Activated CD4-positive, alpha-beta T cell treated with anti-CD3 and anti-CD28 coated beads for 36 hours (primary cell): ENCODE results near the gene AP1AR. TPM values are rescaled to one million over a fixed set of nuclear protein-coding genes. Genes with fewer than 3 reads are reported as not detected.

Experiments used
- ATAC-seq: fragments of 200-7000 bp; cut with Tn5 transposase; one replicate; pipeline ENCODE4 v1.10.0; 2021; ENCODE audit warnings: mild to moderate bottlenecking, moderate library complexity
- CTCF ChIA-PET: fragments of 350-600 bp; sonication (Branson Sonifier 250); formaldehyde crosslinking; loops from one replicate; lab custom pipeline; 2021; ENCODE audit warnings: antibody characterized with exemption; lab: Charles Lee
- POLR2A ChIA-PET: fragments of 350-600 bp; sonication (Branson Sonifier 250); formaldehyde crosslinking; loops from one replicate; lab custom pipeline; 2021; ENCODE audit warnings: antibody characterized with exemption, inconsistent platforms; lab: Charles Lee
- DNase-seq: peaks from one replicate; pipeline ENCODE4 v3.0.0-alpha.2; 2020
- H3K27ac Mint-ChIP-seq: one replicate; pipeline ENCODE4 v1.8.0; 2021; ENCODE audit warnings: mixed read lengths
- H3K27me3 Mint-ChIP-seq: one replicate; pipeline ENCODE4 v1.8.0; 2021; ENCODE audit warnings: mixed read lengths
- H3K36me3 Mint-ChIP-seq: one replicate; pipeline ENCODE4 v1.8.0; 2021; ENCODE audit warnings: low read depth, mixed read lengths
- H3K4me1 Mint-ChIP-seq: one replicate; pipeline ENCODE4 v1.8.0; 2021; ENCODE audit warnings: mixed read lengths
- H3K4me3 Mint-ChIP-seq: one replicate; pipeline ENCODE4 v1.8.0; 2021; ENCODE audit warnings: mild to moderate bottlenecking, moderate library complexity, mixed read lengths
- H3K9me3 Mint-ChIP-seq: one replicate; pipeline ENCODE4 v1.8.0; 2021; ENCODE audit warnings: low read depth, mixed read lengths
- intact Hi-C, 2 experiments: fragments of 100-400 bp; cut with DNase I in 1 of 2; cut with micrococcal nuclease in 1 of 2; formaldehyde crosslinking; loops; one replicate each; pipeline versions ENCODE4 v1.14.2 to v1.15.1; 2022 to 2024; cut with DNase I, micrococcal nuclease
- total RNA-seq, 2 experiments: library from RNA; stranded (reverse); gene quantifications; one replicate each; pipeline ENCODE4 v1.2.3, GENCODE V29; 2021

AP1AR gene
- total RNA-seq, 2 experiments from 2014 or later: 15.8 to 16.5 TPM

DNA sequence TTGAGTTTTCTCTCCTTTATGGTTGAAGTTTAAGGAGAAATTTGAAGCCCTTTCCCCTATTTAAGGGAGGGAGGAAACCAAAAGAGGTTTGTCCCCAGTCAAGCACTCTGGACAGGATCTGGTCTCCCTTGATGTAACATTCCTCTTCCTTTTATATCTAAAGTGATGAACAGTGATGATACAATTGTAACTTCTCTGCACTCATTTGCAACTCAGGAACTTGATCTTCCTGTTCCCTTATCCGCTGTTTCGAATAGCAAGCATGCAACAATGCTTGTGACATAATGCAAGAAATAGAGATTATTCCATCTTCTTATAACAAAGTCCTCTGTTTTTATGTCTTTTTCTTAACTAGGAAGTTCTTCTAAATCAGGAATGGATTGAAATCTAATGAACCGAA, 83.9 kb downstream of the AP1AR start:
- no peaks in the 10 kb centered on the region for H3K27me3 Mint-ChIP-seq
- ATAC-seq (no peak), DNase-seq (no peak)
- CTCF ChIA-PET: no interaction called here
- H3K27ac Mint-ChIP-seq: no peak overlapping the region
- intact Hi-C loops: no loop called here
- peaks cover 10% of the 10 kb centered on the region for H3K4me1 Mint-ChIP-seq
- no peak overlapping the region for H3K4me3 Mint-ChIP-seq
- no peaks in the 10 kb centered on the region for H3K9me3 Mint-ChIP-seq
- H3K36me3 Mint-ChIP-seq: peaks cover 12% of the 10 kb centered on the region
- POLR2A ChIA-PET: no interaction called here

- intact Hi-C loops: no loop called here
- no peaks in the 10 kb centered on the region for H3K9me3 Mint-ChIP-seq
Measured at GRCh38 chr4:112316360-112316759, 84.8 kb downstream of the AP1AR start.

DNA sequence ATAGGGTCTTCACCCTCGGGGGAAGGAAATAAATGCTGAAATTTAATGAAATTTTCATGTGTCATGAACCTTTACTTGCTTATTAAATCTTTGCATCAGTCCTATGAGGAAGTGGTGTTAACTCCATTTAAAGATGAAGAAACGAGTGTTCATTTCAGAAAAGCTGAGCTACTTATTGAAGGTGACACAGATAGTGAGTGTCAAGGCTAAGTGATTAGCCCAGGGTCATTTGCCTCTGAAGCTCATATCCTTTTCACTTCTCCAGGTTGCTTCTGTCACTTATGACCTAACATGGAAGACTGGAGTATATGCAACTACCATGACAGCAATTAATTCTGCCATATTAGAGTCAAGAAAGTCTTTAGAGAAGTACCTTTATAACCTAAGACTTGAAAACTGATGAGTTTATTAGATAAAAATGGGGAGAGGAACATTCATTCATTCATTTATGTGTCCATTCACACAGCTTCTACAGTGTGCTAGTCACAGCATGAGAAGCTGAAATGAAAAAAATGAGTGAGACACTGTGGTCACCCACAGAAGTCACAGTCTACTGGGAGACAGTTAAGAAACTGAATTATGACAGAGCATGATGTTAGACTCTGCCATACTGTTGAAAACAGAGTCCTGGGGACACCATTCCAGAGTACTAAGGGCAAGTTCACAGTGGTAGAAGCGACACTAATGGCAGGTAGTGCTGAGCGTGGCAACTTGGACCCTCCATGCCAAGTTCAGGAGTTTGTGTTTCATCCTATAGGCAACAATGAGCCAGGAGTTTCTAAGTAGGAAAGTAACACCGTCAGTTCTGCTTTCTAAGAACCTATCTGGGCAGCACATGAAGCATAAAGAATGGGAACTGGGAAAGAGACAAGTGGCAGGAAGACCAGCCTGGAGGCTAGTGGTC, 86.9 kb downstream of the AP1AR start:
- intact Hi-C loops: no loop called here
- Mint-ChIP-seq H3K4me1 (peaks cover 11% of the 10 kb centered on the region), H3K9me3 (no peaks in the 10 kb centered on the region), H3K4me3 (no peak overlapping the region), H3K36me3 (peaks cover 14% of the 10 kb centered on the region), H3K27me3 (no peaks in the 10 kb centered on the region), H3K27ac (no peak overlapping the region)
- peak; percentile 84 for ATAC-seq
- DNase-seq: no peak
- CTCF ChIA-PET: interaction anchor here (1.0 kb wide), 1 partner anchor 9 kb away, joined by 4 read pairs; no protein-coding TSS in a partner anchor
- POLR2A ChIA-PET: no interaction called here

More at GRCh38 chr4:112316360-112316759, 84.8 kb downstream of the AP1AR start:
- ChIA-PET CTCF (no interaction called here), POLR2A (no interaction called here)
- no peaks in the 10 kb centered on the region for H3K27me3 Mint-ChIP-seq
- no peak overlapping the region for H3K27ac Mint-ChIP-seq
- H3K4me3 Mint-ChIP-seq: no peak overlapping the region
- peaks cover 10% of the 10 kb centered on the region for H3K4me1 Mint-ChIP-seq
- ATAC-seq: no peak
- no peak for DNase-seq
- H3K36me3 Mint-ChIP-seq: peaks cover 12% of the 10 kb centered on the region

Other genes starting within 250 kb of the AP1AR start
- gene FAM241A, start 86.3 kb upstream of the AP1AR start, total RNA-seq: 1 to 10 TPM; 3.2 to 3.5 TPM
- 10 to 100 TPM; 41.7 to 54.3 TPM for gene TIFA, start 54.1 kb downstream of the AP1AR start, total RNA-seq
- gene ALPK1, start 65.6 kb downstream of the AP1AR start, total RNA-seq: 10 to 100 TPM; 23.2 to 24.3 TPM